HUDEP-2 (cell line): ENCODE results near the gene RNF227.
A peak's percentile ranks its signal among the peaks of the same experiment; 100 is the strongest.
"Not testable (repeated sequence)": the region's sequence is repeated elsewhere in the genome, so short reads cannot be mapped to it uniquely, and the experiment has no call there.

Source experiments
- DNase-seq, 76 experiments: peaks; one replicate each; lab custom pipeline; 2025; ENCODE audit not compliant: unreplicated experiment in 76 of 76; lab: John Stamatoyannopoulos, UW

Gene RNF227

DNA sequence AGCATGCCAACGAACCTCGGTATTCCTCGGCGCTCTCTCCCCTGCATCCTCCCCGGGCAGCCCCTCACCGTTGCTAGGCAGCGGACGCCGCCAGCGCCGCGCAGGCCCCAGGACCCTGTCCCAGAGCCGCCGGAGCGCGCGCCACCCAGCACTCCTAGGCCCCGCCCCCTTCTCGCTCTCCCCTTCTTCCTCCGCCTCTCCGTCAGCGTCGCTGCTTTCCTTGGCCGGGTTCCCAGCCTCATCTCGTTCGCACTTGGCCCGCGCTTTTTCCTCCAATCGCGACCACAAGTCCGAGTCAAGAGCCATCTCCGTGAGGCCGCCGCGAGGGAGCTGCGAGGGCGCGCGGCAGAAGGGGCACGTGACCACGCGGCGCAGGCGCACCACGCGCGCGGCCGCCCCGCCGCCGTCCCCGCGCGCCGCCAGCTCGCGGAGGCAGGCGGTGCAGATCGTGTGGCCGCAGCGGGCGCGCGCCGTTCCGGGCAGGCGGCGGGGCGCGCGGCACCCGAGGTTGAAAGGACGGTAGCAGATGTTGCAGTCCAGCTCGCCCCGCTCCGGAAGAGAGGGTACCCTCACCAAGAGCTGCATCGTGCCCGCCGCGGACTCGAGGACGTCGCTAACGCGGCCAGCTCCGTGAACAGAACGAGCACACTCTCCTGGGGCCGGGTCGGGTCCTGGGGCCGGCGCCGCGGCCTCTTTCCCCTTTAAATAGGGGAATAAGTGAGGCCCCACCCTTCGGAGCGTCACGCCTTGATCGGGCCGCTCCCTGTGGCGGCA lies at the start of gene RNF227:
Gene RNF227, minus strand, starts transcription at position 679 of the 774 bp plus-strand sequence. Its CDS starts 94 bp downstream, at position 585.
- peak; percentile 57 to 97 (median 93) for DNase-seq

DNA sequence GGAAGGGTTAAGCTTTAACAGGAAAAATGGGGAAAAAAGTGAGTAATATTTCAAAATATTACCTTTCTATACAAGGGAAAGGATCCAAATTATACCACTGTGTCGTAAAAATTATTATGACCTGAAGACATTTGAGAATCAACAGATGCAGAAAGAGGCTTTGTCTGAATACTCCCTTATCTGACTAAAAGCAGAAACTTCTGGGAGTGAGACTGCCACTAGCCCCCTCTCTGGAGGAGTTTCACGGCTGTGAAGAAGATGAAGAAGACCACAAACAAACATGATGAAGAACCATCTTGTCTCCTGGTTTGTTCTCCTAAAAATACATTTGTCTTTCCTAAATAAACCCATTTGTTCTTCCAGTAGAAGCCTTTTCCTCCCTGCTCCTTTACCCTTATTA lies 45.3 kb upstream of the RNF227 start:
- DNase-seq: no peak

DNA sequence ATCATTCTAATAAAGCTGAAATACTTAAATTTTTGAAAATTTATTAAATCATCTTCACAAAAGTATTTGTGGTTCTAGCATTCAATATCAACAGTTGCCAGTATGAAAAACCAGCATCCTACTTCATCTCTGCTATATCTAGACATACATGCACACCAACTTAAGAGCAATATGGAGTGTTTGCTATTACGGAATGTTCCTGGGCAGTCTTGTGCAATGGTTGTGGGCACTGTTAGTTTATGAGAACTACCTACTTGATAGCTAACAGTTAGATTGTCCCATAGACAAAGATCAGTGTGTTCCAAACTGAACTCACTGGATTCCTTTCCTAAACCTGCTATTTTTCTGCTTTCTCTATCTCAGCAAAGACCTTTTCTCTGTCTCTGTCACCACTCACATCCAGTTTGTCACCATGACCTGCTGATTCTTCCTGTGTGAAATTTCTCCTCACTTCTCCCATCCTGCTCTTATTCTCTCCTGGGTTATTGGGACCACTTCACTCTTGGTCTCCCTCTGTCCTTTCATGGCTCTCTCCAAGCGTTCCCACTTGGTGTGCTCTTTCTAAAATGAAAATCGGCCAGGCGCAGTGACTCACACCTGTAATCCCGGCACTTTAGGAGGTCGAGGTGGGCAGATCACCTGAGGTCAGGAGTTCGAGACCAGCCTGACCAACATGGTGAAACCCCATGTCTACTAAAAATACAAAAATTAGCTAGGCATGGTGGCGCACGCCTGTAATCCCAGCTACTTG lies 43.6 kb upstream of the RNF227 start:
- no peak for DNase-seq

DNA sequence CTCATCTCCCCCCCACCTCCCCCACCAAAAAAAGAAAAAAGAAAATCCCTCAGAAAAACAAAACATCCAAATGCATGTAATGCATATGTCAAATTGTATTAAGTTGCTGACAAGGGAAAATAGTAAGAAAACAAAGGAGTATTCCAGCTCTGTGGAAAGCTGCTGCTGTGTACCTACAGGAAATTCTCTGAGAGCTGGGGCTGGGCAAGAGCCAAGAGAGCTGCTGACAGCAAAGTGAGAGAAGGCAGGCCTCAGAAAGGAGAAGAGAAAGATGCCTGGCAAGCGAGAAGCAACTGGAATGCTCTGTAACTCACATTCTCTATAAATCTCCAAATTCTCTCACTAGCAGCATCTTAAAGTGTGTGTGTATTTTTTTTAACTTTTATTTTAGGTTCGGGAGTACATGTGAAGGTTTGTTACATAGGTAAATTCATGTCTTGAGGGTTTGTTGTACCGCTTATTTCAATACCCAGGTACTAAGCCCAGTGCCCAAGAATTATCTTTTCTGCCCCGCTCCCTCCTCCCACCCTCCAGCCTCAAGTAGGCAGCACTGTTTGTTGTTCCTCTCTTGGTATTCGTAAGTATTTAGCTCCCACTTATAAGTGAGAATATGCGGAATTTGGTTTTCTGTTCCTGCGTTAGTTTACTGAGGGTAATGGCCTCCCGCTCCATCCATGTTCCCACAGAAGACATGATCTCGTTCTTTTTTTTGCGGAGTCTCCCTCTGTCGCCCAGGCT lies 40.3 kb upstream of the RNF227 start:
- no peak for DNase-seq

DNA sequence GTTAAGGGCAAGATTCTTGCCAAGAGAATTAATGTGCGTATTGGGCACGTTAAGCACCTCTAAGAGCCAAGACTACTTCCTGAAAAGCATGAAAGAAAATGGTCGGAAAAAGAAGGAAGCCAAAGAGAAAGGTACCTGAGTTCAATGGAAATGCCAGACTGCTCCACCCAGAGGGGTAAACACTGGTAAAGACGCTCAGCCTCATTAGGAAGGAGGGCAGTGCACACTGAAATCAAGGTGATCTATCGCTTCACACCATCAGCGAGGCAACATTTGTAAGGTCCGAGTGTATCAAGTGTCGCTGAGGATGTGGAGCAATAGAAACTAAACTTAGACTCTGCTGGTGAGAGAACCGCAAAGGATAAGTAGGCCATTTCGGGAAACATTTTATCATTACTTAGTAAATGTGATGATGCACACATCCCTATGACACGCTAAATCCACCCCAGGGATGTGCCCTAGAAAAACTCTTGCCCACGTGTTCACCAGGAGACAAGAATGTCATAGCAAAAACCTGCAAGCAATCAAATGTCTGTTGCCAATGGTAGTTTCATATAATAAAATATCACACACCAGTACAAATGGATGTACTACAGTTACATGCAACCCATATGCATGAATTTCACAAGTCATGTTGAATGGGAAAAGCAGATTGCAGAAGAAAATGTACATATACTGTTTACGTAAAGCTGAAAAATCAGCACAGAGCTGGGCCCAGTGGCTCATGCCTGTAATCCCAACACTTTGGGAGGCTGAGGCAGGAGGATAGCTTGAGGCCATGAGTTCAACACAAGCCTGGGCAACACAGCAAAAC lies 39.5 kb upstream of the RNF227 start:
- no peak for DNase-seq

DNA sequence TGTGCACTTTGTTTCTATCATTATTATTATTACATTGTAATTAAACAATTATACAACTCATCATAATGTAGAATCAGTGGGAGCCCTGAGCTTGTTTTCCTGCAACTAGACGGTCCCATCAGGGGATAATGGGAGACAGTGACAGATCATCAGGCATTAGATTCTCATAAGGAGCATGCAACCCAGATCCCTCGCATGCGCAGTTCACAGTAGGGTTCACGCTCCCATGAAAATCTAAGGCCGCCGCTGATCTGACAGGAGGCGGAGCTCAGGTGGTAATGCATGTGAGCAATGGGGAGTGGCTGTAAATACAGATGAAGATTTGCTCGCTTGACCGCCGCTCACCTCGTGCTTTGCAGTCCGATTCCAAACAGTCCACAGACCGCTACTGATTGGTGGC lies 37.2 kb upstream of the RNF227 start:
- not testable (repeated sequence) for DNase-seq

DNA sequence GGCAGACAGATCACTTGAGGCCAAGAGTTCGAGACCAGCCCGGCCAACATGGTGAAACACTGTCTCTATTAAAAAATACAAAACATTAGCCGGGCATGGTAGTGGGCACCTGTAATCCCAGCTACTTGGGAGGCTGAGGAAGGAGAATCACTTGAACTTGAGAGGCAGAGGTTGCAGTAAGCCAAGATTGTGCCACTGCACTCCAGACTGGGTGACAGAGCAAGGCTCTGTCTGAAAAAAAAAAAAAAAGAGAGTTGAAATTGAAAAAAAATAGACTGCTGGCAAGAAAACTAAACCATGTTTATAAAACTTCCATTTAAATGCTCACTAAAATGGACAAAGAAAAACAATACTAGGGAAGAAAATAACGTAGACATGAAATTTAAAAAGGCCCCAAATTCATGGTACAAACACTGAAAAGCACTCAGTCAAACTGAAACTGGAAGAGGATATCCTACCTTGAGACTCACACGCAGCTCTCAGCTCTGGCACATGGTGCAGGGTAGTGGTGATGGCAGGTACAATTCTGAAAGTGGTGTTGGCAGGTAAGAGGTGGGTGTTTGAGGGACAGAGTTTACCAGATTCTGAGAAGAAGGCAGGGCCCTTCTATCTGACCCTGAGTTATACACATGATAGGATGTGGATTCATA lies 35.2 kb upstream of the RNF227 start:
- DNase-seq: no peak

DNA sequence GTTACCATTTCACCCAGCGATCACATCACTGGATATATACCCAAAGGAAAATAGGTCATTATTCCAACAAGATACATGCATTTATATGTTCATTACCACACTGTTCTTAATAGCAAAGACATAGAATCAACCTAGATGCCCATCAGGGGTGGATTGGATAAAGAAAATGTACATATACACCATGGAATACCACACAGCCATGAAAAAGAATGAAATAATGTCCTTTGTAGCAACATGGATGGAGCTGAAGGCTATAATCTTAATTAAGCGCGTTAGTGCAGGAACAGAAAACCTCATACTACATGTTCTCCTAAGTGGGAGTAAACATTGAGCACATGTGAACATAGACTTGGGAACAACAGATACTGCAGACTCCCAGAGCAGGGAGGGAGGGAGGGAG lies 34.5 kb upstream of the RNF227 start:
- DNase-seq: no peak

DNA sequence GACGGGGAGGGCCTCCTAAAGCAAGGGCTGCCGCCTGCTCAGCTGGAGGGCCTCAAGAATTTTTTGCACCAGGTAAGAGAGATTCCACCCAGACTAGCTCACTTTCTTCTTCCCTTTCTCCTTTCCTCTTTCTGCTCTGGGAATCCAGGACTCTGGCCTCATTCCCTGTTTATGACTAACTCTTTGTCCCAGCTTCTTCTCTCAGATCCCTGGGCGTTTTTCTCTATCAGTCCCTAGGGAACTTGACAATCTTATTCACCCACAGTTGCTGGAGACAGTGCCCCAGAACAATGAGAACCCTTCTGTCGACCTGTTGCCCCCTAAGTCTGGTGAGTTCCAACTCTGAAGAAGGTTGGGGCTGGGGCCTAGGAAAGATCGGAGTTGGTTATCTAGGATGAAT lies 31.6 kb upstream of the RNF227 start:
- no peak for DNase-seq

DNA sequence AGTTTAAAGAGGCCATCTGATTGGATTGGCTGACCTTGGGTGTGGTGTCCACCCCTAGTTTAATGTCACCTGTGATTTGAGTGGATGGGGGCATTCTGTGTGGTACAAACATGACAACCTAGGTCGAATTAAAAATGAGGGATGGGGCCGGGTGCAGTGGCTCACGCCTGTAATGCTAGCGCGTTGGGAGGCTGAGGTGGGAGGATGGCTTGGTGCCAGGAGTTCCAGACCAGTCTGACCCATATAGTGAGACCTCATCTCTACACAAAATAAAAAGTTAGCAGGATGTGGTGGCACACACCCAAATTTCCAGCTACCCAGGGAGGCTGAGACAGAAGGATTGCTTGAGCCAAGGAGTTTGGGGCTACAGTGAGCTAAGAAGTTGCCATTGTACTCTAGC lies 30.4 kb upstream of the RNF227 start:
- no peak for DNase-seq

DNA sequence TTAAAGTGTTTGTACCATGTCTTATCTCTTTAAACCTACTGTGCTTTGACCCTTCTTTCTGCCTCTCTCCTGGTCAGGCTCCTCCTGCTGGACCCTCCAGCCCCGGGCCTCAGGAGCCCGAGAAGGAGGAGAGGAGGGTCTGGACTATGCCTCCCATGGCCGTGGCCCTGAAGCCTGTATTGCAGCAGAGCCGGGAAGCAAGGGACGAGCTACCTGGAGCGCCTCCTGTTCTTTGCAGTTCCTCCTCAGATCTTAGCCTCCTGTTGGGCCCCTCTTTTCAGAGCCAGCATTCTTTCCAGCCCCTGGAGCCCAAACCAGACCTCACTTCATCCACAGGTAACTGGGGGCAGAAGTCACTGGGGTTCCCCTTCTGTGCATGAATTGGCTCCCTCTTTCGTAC lies 29.6 kb upstream of the RNF227 start:
- DNase-seq: no peak

DNA sequence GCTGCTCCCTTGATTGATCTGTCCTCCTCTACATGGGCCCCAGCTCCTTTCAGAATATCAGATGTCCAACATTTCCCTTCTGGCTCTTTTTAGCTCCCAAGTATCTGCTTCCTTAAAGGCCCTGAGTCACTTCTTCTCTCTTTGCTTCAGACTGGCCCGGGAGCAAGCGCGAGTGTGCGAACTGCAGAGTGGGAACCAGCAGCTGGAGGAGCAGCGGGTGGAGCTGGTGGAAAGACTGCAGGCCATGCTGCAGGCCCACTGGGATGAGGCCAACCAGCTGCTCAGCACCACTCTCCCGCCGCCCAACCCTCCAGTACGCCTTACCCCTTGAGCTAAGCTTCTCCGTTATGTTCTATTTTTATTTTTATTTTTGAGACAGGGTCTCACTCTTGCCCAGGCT lies 28.2 kb upstream of the RNF227 start:
- no peak for DNase-seq

DNA sequence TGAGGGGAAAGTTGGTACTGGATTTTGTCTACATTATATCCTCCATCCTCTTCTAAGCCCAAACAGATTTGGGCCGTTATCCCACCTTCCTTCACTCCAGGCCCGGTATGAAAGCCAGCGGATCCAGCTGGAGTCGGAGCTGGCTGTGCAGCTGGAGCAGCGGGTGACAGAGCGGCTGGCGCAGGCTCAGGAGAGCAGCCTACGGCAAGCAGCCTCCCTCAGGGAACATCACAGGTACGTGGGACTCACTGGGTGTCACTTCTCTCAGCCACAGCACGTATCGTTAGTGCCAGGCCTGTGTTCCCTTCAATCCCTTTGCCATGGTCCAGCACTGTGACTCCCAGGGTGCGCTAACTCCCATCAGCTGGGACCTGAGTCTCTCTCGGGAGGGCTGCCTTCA lies 27.2 kb upstream of the RNF227 start:
- no peak for DNase-seq

DNA sequence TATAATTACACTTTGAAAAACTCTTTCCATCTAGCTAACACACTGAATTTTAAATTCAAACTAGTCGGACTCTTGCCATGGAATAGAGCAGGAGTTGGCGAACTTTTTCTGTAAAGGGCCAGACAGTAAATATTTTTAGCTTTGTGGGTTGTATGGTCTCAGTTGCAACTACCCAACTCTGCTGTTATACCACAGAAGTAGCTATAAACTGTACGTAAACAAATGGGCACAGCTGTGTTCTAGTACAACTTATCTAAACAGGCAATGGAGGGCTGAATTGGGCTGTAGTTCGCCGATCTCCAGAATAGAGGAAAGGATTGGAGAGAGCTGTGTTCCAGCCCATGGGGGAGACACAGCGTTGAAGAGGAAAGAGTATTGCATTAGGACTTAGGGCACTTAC lies 24.7 kb upstream of the RNF227 start:
- no peak for DNase-seq

DNA sequence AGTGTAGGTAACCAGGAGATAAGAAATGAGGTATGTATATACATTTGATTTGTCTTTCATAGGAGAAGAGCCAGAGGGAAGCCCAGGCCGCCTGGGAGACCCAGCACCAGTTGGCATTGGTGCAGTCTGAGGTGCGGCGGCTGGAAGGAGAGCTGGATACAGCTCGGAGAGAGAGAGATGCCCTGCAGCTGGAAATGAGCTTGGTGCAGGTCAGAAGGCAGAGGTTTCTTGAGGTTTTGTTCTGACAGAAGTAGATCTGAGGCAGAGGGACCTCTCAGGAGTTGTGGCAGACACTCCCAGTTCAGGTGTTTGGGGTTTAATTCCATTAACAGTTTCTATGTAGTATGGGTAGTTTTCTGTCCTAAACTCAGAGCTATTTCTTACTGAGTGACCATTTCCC lies 23.9 kb upstream of the RNF227 start:
- no peak for DNase-seq

DNA sequence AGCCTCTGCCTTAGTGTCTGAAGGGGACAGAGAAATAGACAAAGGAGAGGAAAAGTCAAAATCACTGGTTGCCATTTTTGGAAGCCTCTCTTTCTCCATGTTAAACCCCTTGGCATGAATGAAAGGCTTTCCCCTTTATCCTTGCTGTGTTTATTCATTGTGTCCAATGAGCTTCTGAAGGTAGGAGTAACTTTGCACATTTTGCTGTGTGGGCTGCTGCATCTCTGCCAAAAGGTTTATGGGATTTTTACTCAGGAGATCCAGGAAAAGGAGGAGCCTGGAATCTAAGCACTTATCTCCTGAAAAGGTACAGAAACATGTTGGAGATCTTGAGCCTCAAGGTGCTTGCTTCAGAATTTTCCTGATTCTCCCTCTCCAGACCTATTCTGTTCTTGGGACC lies 19.8 kb upstream of the RNF227 start:
- no peak for DNase-seq

DNA sequence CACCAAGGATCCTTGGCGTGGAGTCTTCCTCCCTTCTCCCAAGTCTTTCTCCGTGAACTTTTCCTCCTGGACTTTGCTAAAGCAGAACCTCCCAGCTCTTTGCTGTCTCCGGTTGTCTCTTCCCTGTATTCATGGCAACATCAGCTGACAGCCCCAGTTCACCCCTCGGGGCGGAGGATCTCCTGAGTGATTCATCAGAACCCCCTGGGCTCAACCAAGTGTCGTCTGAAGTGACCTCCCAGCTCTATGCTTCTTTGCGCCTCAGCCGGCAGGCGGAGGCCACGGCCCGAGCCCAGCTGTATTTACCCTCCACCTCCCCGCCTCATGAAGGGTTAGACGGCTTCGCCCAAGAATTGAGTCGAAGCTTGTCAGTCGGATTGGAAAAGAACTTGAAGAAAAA lies 16.9 kb upstream of the RNF227 start:
- DNase-seq: peak in 55 of 76 experiments; percentile 13 to 69 (median 43)

DNA sequence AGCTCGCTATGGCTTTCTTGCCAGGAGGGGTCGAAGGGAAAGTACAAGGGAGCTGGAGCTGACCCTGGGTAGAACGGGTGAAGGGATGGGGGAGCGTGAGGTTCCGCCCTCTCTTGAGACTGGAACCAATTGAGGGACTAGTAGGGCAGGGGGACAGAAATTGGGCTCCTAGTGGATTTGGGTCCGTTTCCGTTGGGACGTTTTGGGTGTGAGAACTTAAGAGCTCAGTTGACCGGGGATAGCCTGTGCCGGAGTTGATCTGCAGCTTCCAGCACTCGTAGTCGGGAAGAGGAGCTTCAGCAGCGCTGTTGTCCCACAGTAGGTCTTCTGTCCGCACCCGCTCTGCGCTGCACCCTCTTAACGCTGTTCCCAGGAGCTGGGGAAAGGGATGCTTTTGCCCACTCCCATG lies 16.4 kb upstream of the RNF227 start:
- peak in 26 of 76 experiments; percentile 8 to 51 (median 22) for DNase-seq

DNA sequence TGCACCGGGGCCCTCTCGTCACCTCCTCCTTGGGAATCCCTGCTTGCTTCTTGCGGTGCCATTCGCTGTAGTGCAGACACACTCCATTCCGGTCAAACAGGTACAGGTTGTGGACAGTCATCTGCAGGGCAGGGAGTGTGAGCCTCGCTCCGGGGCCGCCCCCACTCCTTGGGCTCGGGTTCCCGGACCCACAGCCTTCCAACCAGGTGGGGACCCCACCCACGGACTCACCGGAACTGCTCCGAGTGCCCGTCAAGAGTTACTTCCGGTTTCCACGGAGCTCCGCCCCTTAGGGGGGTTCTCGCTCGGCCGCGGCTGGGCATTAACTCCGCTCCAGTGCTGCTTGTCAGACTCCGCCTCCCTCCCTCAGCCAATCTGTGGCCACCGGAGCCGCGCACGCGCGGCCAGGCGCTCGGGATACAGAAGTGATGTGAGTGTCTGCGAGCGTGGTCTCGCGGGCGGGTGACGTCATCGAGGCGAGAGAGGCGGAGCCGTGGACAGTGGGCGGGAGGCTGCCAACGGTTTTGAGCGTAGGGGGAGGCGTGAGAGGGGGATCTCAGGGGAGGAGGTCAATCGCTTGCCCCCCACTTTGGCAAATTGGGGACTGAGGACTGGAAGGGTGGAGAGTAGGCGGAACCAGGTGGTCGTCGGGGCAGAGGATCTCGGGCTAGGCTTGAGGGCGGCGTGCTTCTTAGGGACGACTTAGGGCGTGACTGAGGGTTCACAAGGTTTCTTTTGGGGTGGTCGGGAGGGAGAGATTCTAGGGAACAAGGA lies 15.8 kb upstream of the RNF227 start, which contains the start of the genes CNTROB and TRAPPC1:
Gene CNTROB, plus strand, starts transcription at position 498 of the 774 bp plus-strand sequence. CDS start 874 bp downstream, outside the sequence.
Gene TRAPPC1, minus strand, starts transcription at position 238 of the 774 bp plus-strand sequence. Its CDS starts 117 bp downstream, at position 121.
- DNase-seq: peak; percentile 56 to 100 (median 99)
